DMS79 (cell line): ENCODE data around the gene TTC34.
"Not testable (repeated sequence)": the region's sequence is repeated elsewhere in the genome, so short reads cannot be mapped to it uniquely, and the experiment has no call there.

Experiments
- DNase-seq: peaks from one replicate; lab custom pipeline; 2025; lab: John Stamatoyannopoulos, UW

Gene TTC34

GRCh38 chr1:2795926-2796325, 5.6 kb downstream of the TTC34 start:
- no peak for DNase-seq

GRCh38 chr1:2791027-2791760, 10.3 kb downstream of the TTC34 start:
- no peak for DNase-seq

GRCh38 chr1:2789986-2790581, 11.4 kb downstream of the TTC34 start:
- DNase-seq, result no peak

- DNase-seq, result no peak
These were observed 12.1 kb downstream of the TTC34 start for GRCh38 chr1:2789164-2789985.

- DNase-seq, result no peak
These were observed 12.9 kb downstream of the TTC34 start for GRCh38 chr1:2788506-2789163.

GRCh38 chr1:2787163-2787911, 14.2 kb downstream of the TTC34 start:
- DNase-seq, result no peak

- DNase-seq, result no peak
These were observed 14.9 kb downstream of the TTC34 start for GRCh38 chr1:2786329-2787162.

GRCh38 chr1:2785631-2786328, 15.7 kb downstream of the TTC34 start:
- no peak for DNase-seq

- no peak for DNase-seq
These were observed 16.5 kb downstream of the TTC34 start for GRCh38 chr1:2784854-2785630.

GRCh38 chr1:2783435-2784397, 17.8 kb downstream of the TTC34 start:
- DNase-seq, result no peak

GRCh38 chr1:2783069-2783434, 18.4 kb downstream of the TTC34 start:
- no peak for DNase-seq

GRCh38 chr1:2781627-2782026, 19.9 kb downstream of the TTC34 start:
- no peak for DNase-seq

GRCh38 chr1:2778220-2778592, 23.3 kb downstream of the TTC34 start:
- DNase-seq, result peak; percentile 94

- DNase-seq, result no peak
These were observed 23.9 kb downstream of the TTC34 start for GRCh38 chr1:2777424-2778219.

- not testable (repeated sequence) for DNase-seq
These were observed 26.2 kb downstream of the TTC34 start for GRCh38 chr1:2775333-2775732.

GRCh38 chr1:2768052-2768451, 33.4 kb downstream of the TTC34 start:
- DNase-seq, result not testable (repeated sequence)

GRCh38 chr1:2759433-2759832, 42.1 kb downstream of the TTC34 start:
- not testable (repeated sequence) for DNase-seq
